Retinal pigment epithelial cell (primary cell): ENCODE results near the gene LYRM7.
"Not testable (repeated sequence)": the region's sequence is repeated elsewhere in the genome, so short reads cannot be mapped to it uniquely, and the experiment has no call there.

Source experiments
- DNase-seq: peaks from one replicate; pipeline ENCODE4 v3.0.0-alpha.2; 2010; ENCODE audit warnings: low read depth
- H3K4me3 ChIP-seq: 2 replicates; pipeline ENCODE4 v1.5.1; 2011; ENCODE audit warnings: mild to moderate bottlenecking, low read length, control low read depth, moderate library complexity
- TF ChIP-seq, protein P1 (sequence below): conservative IDR thresholded peaks from 2 replicates; pipeline ENCODE4 v1.5.1; 2011; ENCODE audit warnings: low read depth, low read length, control low read depth, inconsistent platforms

Gene LYRM7

DNA sequence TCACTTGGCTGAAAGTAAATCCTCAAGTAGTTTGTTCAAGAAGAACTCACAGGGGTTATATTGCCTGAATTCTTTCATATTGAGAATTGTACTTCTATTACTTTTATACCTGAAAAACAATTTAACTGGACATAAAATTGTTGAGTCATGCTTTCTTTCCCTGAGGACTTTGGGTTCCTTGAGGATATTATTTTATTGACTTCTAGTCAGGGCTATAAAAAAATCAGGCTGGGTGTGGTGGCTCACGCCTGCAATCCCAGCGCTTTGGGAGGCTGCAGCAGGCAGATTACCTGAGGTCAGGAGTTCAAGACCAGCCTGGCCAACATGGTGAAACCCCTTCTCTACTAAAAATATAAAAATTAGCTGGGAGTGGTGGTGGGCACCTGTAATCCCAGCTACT lies 75.2 kb downstream of the LYRM7 start:
- DNase-seq: no peak
- no peak overlapping the region for H3K4me3 ChIP-seq
- TF ChIP-seq, protein P1, sequence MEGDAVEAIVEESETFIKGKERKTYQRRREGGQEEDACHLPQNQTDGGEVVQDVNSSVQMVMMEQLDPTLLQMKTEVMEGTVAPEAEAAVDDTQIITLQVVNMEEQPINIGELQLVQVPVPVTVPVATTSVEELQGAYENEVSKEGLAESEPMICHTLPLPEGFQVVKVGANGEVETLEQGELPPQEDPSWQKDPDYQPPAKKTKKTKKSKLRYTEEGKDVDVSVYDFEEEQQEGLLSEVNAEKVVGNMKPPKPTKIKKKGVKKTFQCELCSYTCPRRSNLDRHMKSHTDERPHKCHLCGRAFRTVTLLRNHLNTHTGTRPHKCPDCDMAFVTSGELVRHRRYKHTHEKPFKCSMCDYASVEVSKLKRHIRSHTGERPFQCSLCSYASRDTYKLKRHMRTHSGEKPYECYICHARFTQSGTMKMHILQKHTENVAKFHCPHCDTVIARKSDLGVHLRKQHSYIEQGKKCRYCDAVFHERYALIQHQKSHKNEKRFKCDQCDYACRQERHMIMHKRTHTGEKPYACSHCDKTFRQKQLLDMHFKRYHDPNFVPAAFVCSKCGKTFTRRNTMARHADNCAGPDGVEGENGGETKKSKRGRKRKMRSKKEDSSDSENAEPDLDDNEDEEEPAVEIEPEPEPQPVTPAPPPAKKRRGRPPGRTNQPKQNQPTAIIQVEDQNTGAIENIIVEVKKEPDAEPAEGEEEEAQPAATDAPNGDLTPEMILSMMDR: no peak

DNA sequence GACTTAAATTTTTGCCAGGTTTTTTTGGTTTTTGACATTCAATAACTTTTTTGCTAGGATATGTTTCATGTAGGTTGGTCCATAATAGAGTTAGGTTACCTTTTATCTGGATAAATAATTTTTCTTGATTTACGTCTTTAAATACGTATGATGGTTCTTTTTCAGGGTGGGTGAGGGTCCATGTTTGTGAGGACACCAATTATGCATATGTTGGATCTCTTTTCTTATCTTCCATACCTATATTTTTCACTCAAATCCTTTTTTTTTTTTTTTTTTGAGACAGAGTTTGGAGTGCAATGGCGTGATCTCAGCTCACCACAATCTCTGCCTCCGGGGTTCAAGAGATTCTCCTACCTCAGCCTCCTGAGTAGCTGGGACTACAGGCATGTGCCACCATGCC lies 75.8 kb downstream of the LYRM7 start:
- H3K4me3 ChIP-seq: no peak overlapping the region
- TF ChIP-seq, protein P1: no peak
- DNase-seq: no peak

DNA sequence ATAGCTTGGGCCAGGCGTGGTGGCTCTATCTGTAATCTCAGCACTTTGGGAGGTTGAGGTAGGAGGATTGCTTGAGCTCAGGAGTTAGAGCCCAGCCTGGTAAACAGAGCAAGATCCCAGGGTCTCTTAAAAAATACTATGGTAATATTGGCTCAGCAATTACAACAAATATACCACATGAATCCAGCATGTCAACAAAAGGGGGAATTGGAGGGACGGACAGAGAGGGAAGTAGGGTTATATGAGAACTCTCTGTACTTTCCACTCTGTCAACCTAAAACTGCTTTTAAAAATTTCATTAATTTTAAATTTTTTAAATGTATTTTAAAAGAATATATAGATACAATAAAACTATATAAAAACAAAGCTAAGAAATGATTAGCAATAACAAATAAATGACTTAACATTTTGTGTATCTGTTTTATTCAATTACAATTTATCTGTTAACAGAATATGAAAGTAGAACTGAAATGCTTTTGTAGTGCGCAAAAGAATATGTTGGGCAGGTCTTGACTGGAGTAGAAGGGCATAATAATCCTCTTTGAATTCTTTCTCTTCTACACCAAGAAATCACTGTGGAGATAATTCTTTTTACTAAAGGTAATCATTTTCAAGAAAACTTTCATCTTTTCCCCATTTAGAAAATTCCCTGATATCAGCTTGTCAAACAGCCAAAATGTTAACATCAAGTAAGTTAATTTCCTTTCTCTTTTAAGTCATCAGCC lies 80.2 kb downstream of the LYRM7 start:
- H3K4me3 ChIP-seq: no peak overlapping the region
- TF ChIP-seq, protein P1: no peak
- DNase-seq: no peak

DNA sequence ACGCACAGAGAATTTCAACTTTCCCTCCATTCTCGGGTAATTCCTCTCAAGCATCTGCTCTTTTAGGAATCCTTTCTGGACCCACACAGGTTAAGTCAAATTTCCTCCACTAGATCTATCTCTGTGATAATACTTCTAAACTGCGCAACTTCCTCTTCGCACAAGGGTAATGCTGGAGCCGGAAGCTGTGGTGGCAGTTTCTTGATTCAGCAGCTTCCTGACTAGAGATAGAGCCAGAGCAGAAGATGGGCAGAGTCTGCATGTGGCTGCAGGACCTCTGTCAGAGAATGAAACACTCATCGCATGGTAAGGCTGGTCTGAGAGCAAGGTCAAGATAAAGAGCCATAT lies 82.1 kb downstream of the LYRM7 start:
- no peak overlapping the region for H3K4me3 ChIP-seq
- no peak for DNase-seq
- TF ChIP-seq, protein P1: no peak

DNA sequence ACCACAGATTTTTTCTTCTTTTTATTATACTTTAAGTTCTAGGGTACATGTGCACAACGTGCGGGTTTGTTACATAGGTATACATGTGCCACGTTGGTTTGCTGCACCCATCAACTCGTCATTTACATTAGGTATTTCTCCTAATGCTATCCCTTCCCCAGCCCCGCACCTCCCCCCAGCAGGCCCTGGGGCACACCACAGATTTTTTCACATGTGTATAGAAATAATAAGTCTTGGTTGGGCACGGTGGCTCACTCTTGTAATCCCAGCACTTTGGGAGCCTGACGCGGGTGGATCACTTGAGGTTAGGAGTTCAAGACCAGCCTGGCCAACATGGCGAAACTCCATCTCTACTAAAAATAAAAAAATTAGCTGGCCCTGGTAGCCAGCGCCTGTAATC lies 83.3 kb downstream of the LYRM7 start:
- DNase-seq: not testable (repeated sequence)

DNA sequence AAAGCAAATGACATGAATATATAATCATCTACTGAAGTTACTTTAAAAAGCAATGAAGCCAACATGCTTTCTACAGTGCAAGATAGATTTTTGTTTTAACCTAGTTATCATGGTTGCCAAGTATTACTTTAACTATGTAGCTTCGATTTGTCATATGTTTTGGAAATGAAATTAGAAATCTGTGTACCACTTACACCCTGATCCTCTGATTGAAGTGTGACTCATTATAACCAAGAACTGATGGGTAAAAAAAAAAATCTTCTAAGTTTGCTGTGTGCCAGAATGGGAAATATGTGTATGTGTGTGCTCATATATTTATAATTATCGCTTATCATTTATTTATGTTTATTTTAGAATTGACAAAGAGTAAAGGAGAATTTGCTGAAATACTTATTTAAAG lies 84.0 kb downstream of the LYRM7 start:
- H3K4me3 ChIP-seq: no peak overlapping the region
- DNase-seq: no peak
- TF ChIP-seq, protein P1: no peak

More for the DNA sequence above, 83.3 kb downstream of the LYRM7 start:
- H3K4me3 ChIP-seq: not testable (repeated sequence)
